Stimulated activated CD4-positive, alpha-beta T cell treated with anti-CD3 and anti-CD28 coated beads, Interleukin-15, amount 100 ng/mL, for 1 hour (primary cell): ENCODE measurements around the gene GGA1.
A peak's percentile ranks its signal among the peaks of the same experiment; 100 is the strongest.
"Not testable (repeated sequence)": the region's sequence is repeated elsewhere in the genome, so short reads cannot be mapped to it uniquely, and the experiment has no call there.

Source experiments
- DNase-seq, 2 donors: peaks; one replicate each; pipeline ENCODE4 v3.0.0-alpha.2; 2020; ENCODE audit warnings: low read depth in 1 of 2, low spot score in 1 of 2

The GGA1 gene

GRCh38 chr22:37571258-37571991 is 37.2 kb upstream of the GGA1 start:
- no peak for DNase-seq

- no peak for DNase-seq
Observed at GRCh38 chr22:37571992-37572373, 36.7 kb upstream of the GGA1 start.

- DNase-seq: no peak
Observed at GRCh38 chr22:37575490-37576003, 33.1 kb upstream of the GGA1 start.

GRCh38 chr22:37578002-37578401 is 30.6 kb upstream of the GGA1 start:
- no peak for DNase-seq

- no peak for DNase-seq
Observed at GRCh38 chr22:37581504-37581903, 27.1 kb upstream of the GGA1 start.

GRCh38 chr22:37582526-37582925 is 26.1 kb upstream of the GGA1 start:
- no peak for DNase-seq

GRCh38 chr22:37588546-37589215 is 20.0 kb upstream of the GGA1 start:
- no peak for DNase-seq

GRCh38 chr22:37589636-37590035 is 19.0 kb upstream of the GGA1 start:
- DNase-seq: no peak

- not testable (repeated sequence) for DNase-seq
Observed at GRCh38 chr22:37591081-37591480, 17.6 kb upstream of the GGA1 start.

GRCh38 chr22:37591823-37592404 is 16.7 kb upstream of the GGA1 start:
- no peak for DNase-seq

- no peak for DNase-seq
Observed at GRCh38 chr22:37594237-37594636, 14.4 kb upstream of the GGA1 start.

- DNase-seq: no peak
Observed at GRCh38 chr22:37599153-37599552, 9.5 kb upstream of the GGA1 start.

- DNase-seq: no peak
Observed at GRCh38 chr22:37601203-37601539, 7.5 kb upstream of the GGA1 start.

- no peak for DNase-seq
Observed at GRCh38 chr22:37601540-37602442, 6.8 kb upstream of the GGA1 start.

- DNase-seq: not testable (repeated sequence)
Observed at GRCh38 chr22:37602546-37603277, 5.9 kb upstream of the GGA1 start.

- no peak for DNase-seq
Observed at GRCh38 chr22:37604074-37604473, 4.6 kb upstream of the GGA1 start.

GRCh38 chr22:37604875-37605274 is 3.8 kb upstream of the GGA1 start:
- peak in 1 of 2 donors; percentile 34 for DNase-seq

GRCh38 chr22:37607010-37607934 is 1.4 kb upstream of the GGA1 start:
- peak; percentile 82 to 92 for DNase-seq

- DNase-seq: no peak
Observed at GRCh38 chr22:37607935-37608476, 628 bp upstream of the GGA1 start.
